PC-9 (cell line): Measurements from ENCODE around the gene XPA.

Source experiments
- CTCF ChIP-seq: fragments of 200-600 bp; sonication (generic); conservative IDR thresholded peaks from 2 replicates; pipeline ENCODE4 v1.6.1; 2017; ENCODE audit warnings: mixed run types, antibody characterized with exemption, mild to moderate bottlenecking, moderate library complexity
- EZH2 ChIP-seq: fragments of 200-600 bp; sonication (generic); IDR thresholded peaks from 2 replicates; pipeline ENCODE4 v1.8.0; 2017; ENCODE audit warnings: antibody characterized with exemption, low read depth

DNA sequence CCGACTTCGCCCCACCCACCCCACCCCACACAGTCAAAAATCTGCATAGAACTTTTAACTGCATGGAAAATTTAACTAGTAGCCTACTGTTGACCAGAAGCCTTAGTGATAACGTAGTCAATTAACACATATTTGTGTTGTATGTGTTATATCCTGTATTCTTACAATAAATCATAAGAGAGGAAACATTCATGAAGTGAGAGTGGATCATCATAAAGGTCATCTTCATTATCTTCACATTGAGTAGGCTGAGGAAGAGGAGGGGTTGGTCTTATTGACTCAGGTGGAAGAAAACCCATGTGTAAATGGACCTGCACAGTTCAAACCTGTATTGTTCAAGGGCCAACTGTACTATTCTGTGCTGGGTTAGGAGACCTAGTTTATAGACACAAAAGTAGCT, 31.4 kb downstream of the XPA start:
- TF ChIP-seq CTCF (no peak), EZH2 (no peak)
